Measurements from ENCODE around the gene OGA.

GRCh38 chr10:101768791-101769170 is 49.5 kb downstream of the OGA start:
- TF ChIP-seq CTCF (IDR thresholded peaks at IDR 0.05; ENCODE audit: low read depth, low read length): no peak
- no peak for TF ChIP-seq MAX (IDR thresholded peaks at IDR 0.05; ENCODE audit: low read depth, low read length)
- no peak for TF ChIP-seq POLR2A (IDR thresholded peaks at IDR 0.05; ENCODE audit: extremely low read depth, insufficient read length)
